HepG2 (cell line): ENCODE data around the gene DGKG. TPM values are rescaled to one million over a fixed set of nuclear protein-coding genes. Genes with fewer than 3 reads are reported as not detected.

Experiments used
- ATAC-seq: fragments of 200-7000 bp; cut with Tn5 transposase; 3 replicates; pipeline ENCODE4 v1.9.1; 2020; ENCODE audit warnings: mild to moderate bottlenecking, moderate library complexity
- BruUV-seq: library from RNA; stranded (reverse); fragments of 400-500 nt; replicated peaks from 2 replicates; lab custom pipeline; 2021; lab: Mats Ljungman, UMichigan
- CTCF ChIA-PET: fragments of 300-600 bp; formaldehyde crosslinking; extraction: SDS; loops from one replicate; lab custom pipeline; 2021; ENCODE audit warnings: low total read pairs, inconsistent platforms, low intra/inter-chr PET ratio; lab: Yijun Ruan, JAX
- POLR2A ChIA-PET: fragments of 350-600 bp; sonication (Branson Sonifier 250); formaldehyde crosslinking; loops from one replicate; lab custom pipeline; 2020; ENCODE audit warnings: antibody characterized with exemption, inconsistent platforms; lab: Yijun Ruan, JAX
- DNase-seq: peaks from one replicate; pipeline ENCODE4 v3.0.0-alpha.2; 2015; ENCODE audit warnings: low spot score
- FAIRE-seq: peaks from 3 replicates; lab custom pipeline; 2011; peaks lifted over from hg19 to GRCh38; lab: Jason Lieb, UNC
- H2AFZ ChIP-seq: one replicate; pipeline ENCODE4 v1.6.1; 2011; ENCODE audit warnings: low read length, inconsistent platforms
- H3K27ac ChIP-seq: fragments of 300-600 bp; 3 replicates; pipeline ENCODE4 v1.8.0; 2011; ENCODE audit warnings: mixed run types, mild to moderate bottlenecking, mixed read lengths, low read length, inconsistent platforms; ENCODE audit not compliant: insufficient read depth; ENCODE audit errors: extremely low read length
- H3K27me3 ChIP-seq, 2 experiments: fragments of 200-600 bp in 1 of 2; 2 replicates in 1 of 2; 3 replicates in 1 of 2; pipeline versions ENCODE4 v1.6.0 to v1.8.0; 2011; ENCODE audit warnings: low read length in 2 of 2, mild to moderate bottlenecking in 2 of 2, moderate library complexity in 2 of 2, inconsistent platforms in 1 of 2; ENCODE audit not compliant: insufficient read depth in 2 of 2, control insufficient read depth in 1 of 2
- H3K36me3 ChIP-seq, 2 experiments: fragments of 200-600 bp in 1 of 2; replicated peaks in 1 of 2; 2 replicates in 1 of 2; 3 replicates in 1 of 2; pipeline versions ENCODE4 v1.5.1 to v1.8.0; 2011; ENCODE audit warnings: low read length in 2 of 2, inconsistent platforms in 1 of 2; ENCODE audit not compliant: insufficient read depth in 2 of 2, control insufficient read depth in 1 of 2
- H3K4me1 ChIP-seq: 2 replicates; pipeline ENCODE4 v1.5.1; 2012; ENCODE audit warnings: low read length, inconsistent platforms; ENCODE audit not compliant: insufficient read depth
- H3K4me2 ChIP-seq: 2 replicates; pipeline ENCODE4 v1.6.0; 2011; ENCODE audit warnings: low read depth, low read length, inconsistent platforms
- H3K4me3 ChIP-seq, 3 experiments: fragments of 200-600 bp in 1 of 3; sonication (generic), shearing (Covaris generic) in 1 of 3; replicated peaks in 1 of 3; 2 replicates each; pipeline ENCODE4 v1.5.1; 2011 to 2016; ENCODE audit warnings: low read length in 3 of 3, inconsistent platforms in 2 of 3, low read depth in 2 of 3, mild to moderate bottlenecking in 2 of 3, control low read depth in 1 of 3, mixed read lengths in 1 of 3; ENCODE audit not compliant: insufficient read depth in 1 of 3
- H3K79me2 ChIP-seq: one replicate; pipeline ENCODE4 v1.6.1; 2011; ENCODE audit warnings: low read length, inconsistent platforms; ENCODE audit not compliant: insufficient read depth
- H3K9ac ChIP-seq: 2 replicates; pipeline ENCODE4 v1.6.0; 2011; ENCODE audit warnings: mild to moderate bottlenecking, low read depth, low read length, inconsistent platforms; ENCODE audit not compliant: insufficient read depth
- H3K9me3 ChIP-seq: 2 replicates; pipeline ENCODE4 v1.5.1; 2012; ENCODE audit warnings: mild to moderate bottlenecking, low read length
- H4K20me1 ChIP-seq: 2 replicates; pipeline ENCODE4 v1.6.0; 2011; ENCODE audit warnings: inconsistent platforms, mild to moderate bottlenecking, low read length, moderate library complexity; ENCODE audit not compliant: insufficient read depth
- ATF5 ChIP-seq: sonication (generic); formaldehyde crosslinking; IDR thresholded peaks from 2 replicates; pipeline ENCODE4 v1.4.0; 2020; ENCODE audit warnings: mild to moderate bottlenecking, low read depth, missing genetic modification reagents
- ATM ChIP-seq: fragments of 450-650 bp; IDR thresholded peaks from 2 replicates; pipeline ENCODE4 v1.7.1; 2017; ENCODE audit warnings: mild to moderate bottlenecking, borderline replicate concordance
- CEBPZ ChIP-seq: IDR thresholded peaks from 2 replicates; pipeline ENCODE4 v1.6.1; 2012; ENCODE audit warnings: low read length, improper control_type of control experiment
- ETS1 ChIP-seq: sonication (generic); formaldehyde crosslinking; IDR thresholded peaks from 2 replicates; pipeline ENCODE4 v1.4.0; 2020; ENCODE audit warnings: missing genetic modification reagents
- FOXC1 ChIP-seq: sonication (generic); formaldehyde crosslinking; IDR thresholded peaks from 2 replicates; pipeline ENCODE4 v1.8.0; 2022; ENCODE audit warnings: mild to moderate bottlenecking, missing genetic modification reagents, borderline replicate concordance
- HNRNPH1 ChIP-seq: fragments of 200-400 bp; formaldehyde crosslinking; optimal IDR thresholded peaks from 2 replicates; pipeline ENCODE3; 2017; ENCODE audit warnings: mild to moderate bottlenecking, low read depth, low read length
- MEF2D ChIP-seq: sonication (generic); formaldehyde crosslinking; IDR thresholded peaks from 2 replicates; pipeline ENCODE4 v1.5.1; 2020; ENCODE audit warnings: mild to moderate bottlenecking, missing genetic modification reagents
- NFKBIZ ChIP-seq: IDR thresholded peaks from 2 replicates; pipeline ENCODE4 v1.6.1; 2018; ENCODE audit warnings: missing genetic modification reagents, missing compliant biosample characterization
- RAD51 ChIP-seq: fragments of 450-650 bp; IDR thresholded peaks from 2 replicates; pipeline ENCODE4 v1.6.1; 2016; ENCODE audit warnings: borderline replicate concordance
- RARG ChIP-seq: sonication (generic); formaldehyde crosslinking; IDR thresholded peaks from 2 replicates; pipeline ENCODE4 v1.4.0; 2020; ENCODE audit warnings: low read depth, mild to moderate bottlenecking, missing genetic modification reagents
- TBP ChIP-seq: sonication (generic); formaldehyde crosslinking; IDR thresholded peaks from 2 replicates; pipeline ENCODE4 v1.5.0; 2020; ENCODE audit warnings: missing genetic modification reagents
- ZNF10 ChIP-seq: sonication (generic); formaldehyde crosslinking; IDR thresholded peaks from 2 replicates; pipeline ENCODE4 v1.4.0; 2020; ENCODE audit warnings: mild to moderate bottlenecking, low read depth, missing genetic modification reagents, borderline replicate concordance
- WGBS: methylation state at CpG from one replicate; pipeline ENCODE4 v1.1.6; 2017; ENCODE audit warnings: low lambda C conversion rate; 5-methylcytosine and 5-hydroxymethylcytosine counted together
- in situ Hi-C: cut with HindIII; loops from 2 replicates; pipeline ENCODE4 v1.10.0; 2017; ENCODE audit warnings: low pct_unique_long_range_greater_than_20kb; ENCODE audit not compliant: extremely low pct_ligation_motif_present
- intact Hi-C: fragments of 100-400 bp; cut with micrococcal nuclease; formaldehyde crosslinking; loops from one replicate; pipeline ENCODE4 v1.10.0; 2022; ENCODE audit not compliant: unreplicated experiment
- polyA plus RNA-seq, 8 experiments: library from polyadenylated mRNA; depleted of rRNA in 3 of 8; stranded (reverse) in 7 of 8; unstranded in 1 of 8; fragments of >200 nt; fragmentation: Illumina TruSeq in 4 of 8; extraction: Trizol in 4 of 8; gene quantifications; 2 replicates each; pipeline versions ENCODE4 v1.2.1 to v1.2.3, GENCODE V29; 2011 to 2016; ENCODE audit warnings: low read depth in 4 of 8, missing spikeins in 1 of 8, mixed read lengths in 1 of 8; ENCODE audit not compliant: insufficient read depth in 1 of 8
- total RNA-seq, 5 experiments: library from RNA; depleted of rRNA; stranded (reverse); fragments of >200 nt; fragmentation: Illumina TruSeq; extraction: Trizol; gene quantifications; 2 replicates each; pipeline ENCODE4 v1.2.3, GENCODE V29; 2016; ENCODE audit warnings: low read depth in 1 of 5

The DGKG gene
- total and polyA plus RNA-seq, 2 of the 13 experiments (the other 11 are each of a cell fraction or from before 2014, with no cell fraction given), result 3.8 to 6.2 TPM

GRCh38 chr3:186247821-186248814 lies 113.9 kb downstream of the DGKG start:
- intact Hi-C loops (no loop called here), in situ Hi-C loops (loop anchor here (10.0 kb wide), 1 partner anchor 133 kb away; no protein-coding TSS in a partner anchor)
- 0 out of 5 replicates have a peak, but pooled peaks cover 0 to 1% of the 10 kb centered on the region in 2 experiments for H3K27me3 ChIP-seq
- ChIA-PET POLR2A (no interaction called here), CTCF (no interaction called here)
- no peak overlapping the region for H2AFZ ChIP-seq
- H3K4me3 ChIP-seq, result no peak overlapping the region
- peaks cover 4% of the 10 kb centered on the region for H3K4me1 ChIP-seq
- no peaks in the 10 kb centered on the region for H4K20me1 ChIP-seq
- BruUV-seq, result no TSS peak
- no peak for FAIRE-seq
- H3K9me3 ChIP-seq, result no peaks in the 10 kb centered on the region
- 42% methylated on average over 5 of the region's 5 CpGs for WGBS
- H3K27ac ChIP-seq, result no peak overlapping the region
- no peak for DNase-seq
- no peaks in the 10 kb centered on the region for H3K36me3 ChIP-seq
- no peak overlapping the region for H3K9ac ChIP-seq
- TF ChIP-seq ATM (no peak), NFKBIZ (no peak), TBP (CRISPR knock-in tag) (no peak), ZNF10 (CRISPR knock-in tag) (no peak)
- no peaks in the 10 kb centered on the region for H3K79me2 ChIP-seq
- no peak overlapping the region for H3K4me2 ChIP-seq
- no peak for ATAC-seq

GRCh38 chr3:186246941-186247340 lies 115.1 kb downstream of the DGKG start:
- H4K20me1 ChIP-seq, result no peaks in the 10 kb centered on the region
- H3K4me3 ChIP-seq, result no peak overlapping the region
- 38% methylated on average over 2 of the region's 2 CpGs for WGBS
- H3K4me1 ChIP-seq, result peaks cover 10% of the 10 kb centered on the region
- no peaks in the 10 kb centered on the region for H3K36me3 ChIP-seq
- in situ Hi-C loops (loop anchor here (10.0 kb wide), 1 partner anchor 132 kb away; no protein-coding TSS in a partner anchor), intact Hi-C loops (no loop called here)
- ATAC-seq (no peak), FAIRE-seq (no peak), DNase-seq (no peak)
- 0 out of 5 replicates have a peak, but pooled peaks cover 0 to 1% of the 10 kb centered on the region in 2 experiments for H3K27me3 ChIP-seq
- H3K9ac ChIP-seq, result no peak overlapping the region
- no peaks in the 10 kb centered on the region for H3K79me2 ChIP-seq
- POLR2A ChIA-PET, result no interaction called here
- H3K27ac ChIP-seq, result no peak overlapping the region
- no peaks in the 10 kb centered on the region for H3K9me3 ChIP-seq
- CTCF ChIA-PET, result no interaction called here
- H3K4me2 ChIP-seq, result no peak overlapping the region
- no peak overlapping the region for H2AFZ ChIP-seq
- no TSS peak for BruUV-seq
- TF ChIP-seq HNRNPH1 (no peak), ETS1 (CRISPR knock-in tag) (no peak), CEBPZ (no peak), RARG (CRISPR knock-in tag) (no peak), MEF2D (CRISPR knock-in tag) (no peak), FOXC1 (CRISPR knock-in tag) (no peak), ATF5 (CRISPR knock-in tag) (no peak), RAD51 (no peak)
